Peyer's patch (tissue), 4 donors: Measurements from ENCODE around the gene TMEM88.

ENCODE experiments used
- CTCF ChIP-seq, 6 experiments: fragments of 450-650 bp in 4 of 6; fragments of 200-600 bp in 2 of 6; sonication (generic) in 1 of 6; IDR thresholded peaks; one replicate each; pipeline ENCODE4 v1.5.1; 2017 to 2019; ENCODE audit warnings: antibody characterized with exemption in 6 of 6, mild to moderate bottlenecking in 3 of 6, moderate library complexity in 1 of 6
- POLR2A ChIP-seq, 2 donors: fragments of 450-650 bp; IDR thresholded peaks; one replicate each; pipeline ENCODE4 v1.5.1; 2017; ENCODE audit warnings: antibody characterized with exemption in 2 of 2, mild to moderate bottlenecking in 2 of 2, moderate library complexity in 2 of 2

DNA sequence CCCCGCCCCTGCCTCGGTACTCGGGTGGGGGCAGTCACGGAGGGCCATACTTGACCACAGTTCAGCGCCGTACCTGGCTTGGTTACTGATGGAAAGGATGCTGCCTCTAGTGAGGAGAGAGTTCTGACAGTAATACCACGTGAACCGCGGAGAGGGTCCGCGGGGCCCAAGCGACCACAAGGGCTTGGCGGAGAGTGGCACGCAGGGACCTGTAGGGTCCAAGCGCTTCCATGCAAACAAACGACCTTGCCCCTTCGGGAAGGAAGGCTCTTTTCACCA, 11.7 kb upstream of the TMEM88 start:
- TF ChIP-seq CTCF (IDR thresholded peaks at IDR 0.05) = no peak
- no peak for TF ChIP-seq POLR2A (IDR thresholded peaks at IDR 0.05)
